HAP-1 (cell line): Measurements from ENCODE around the gene STX4.
A peak's percentile ranks its signal among the peaks of the same experiment; 100 is the strongest.

Source experiments
- DNase-seq, 2 experiments: peaks; one replicate each; pipeline ENCODE4 v3.0.0-alpha.2; 2016 to 2020; ENCODE audit warnings: low spot score in 2 of 2
- H3K27me3 ChIP-seq: fragments of 250-450 bp; sonication (Bioruptor Pico); 2 replicates; pipeline ENCODE4 v1.5.1; 2020; ENCODE audit warnings: low read depth, mild to moderate bottlenecking, moderate library complexity
- H3K36me3 ChIP-seq: fragments of 250-450 bp; sonication (Bioruptor Pico); replicated peaks from 2 replicates; pipeline ENCODE4 v1.5.1; 2020; ENCODE audit warnings: mild to moderate bottlenecking
- H3K4me1 ChIP-seq: fragments of 250-450 bp; sonication (Bioruptor Pico); 2 replicates; pipeline ENCODE4 v1.5.1; 2020; ENCODE audit warnings: mild to moderate bottlenecking
- H3K4me3 ChIP-seq: fragments of 250-450 bp; sonication (Bioruptor Pico); 2 replicates; pipeline ENCODE4 v1.5.1; 2020; ENCODE audit warnings: mild to moderate bottlenecking, moderate library complexity
- H3K9me3 ChIP-seq: fragments of 250-450 bp; sonication (Bioruptor Pico); 2 replicates; pipeline ENCODE4 v1.5.1; 2020; ENCODE audit warnings: mild to moderate bottlenecking, moderate library complexity
- in situ Hi-C: fragments of 300-500 bp; cut with MboI; formaldehyde crosslinking; loops from 3 replicates; pipeline ENCODE4 v1.14.3; 2020; ENCODE audit warnings: low sequenced_read_pairs, inconsistent platforms, mixed read lengths

The STX4 gene

GRCh38 chr16:31020536-31020935 lies 12.8 kb upstream of the STX4 start:
- H3K27me3 ChIP-seq: no peaks in the 10 kb centered on the region
- H3K36me3 ChIP-seq: no peaks in the 10 kb centered on the region
- H3K4me1 ChIP-seq: no peaks in the 10 kb centered on the region
- no peaks in the 10 kb centered on the region for H3K9me3 ChIP-seq
- DNase-seq: no peak
- in situ Hi-C loops: no loop called here
- H3K4me3 ChIP-seq: no peak overlapping the region

DNA sequence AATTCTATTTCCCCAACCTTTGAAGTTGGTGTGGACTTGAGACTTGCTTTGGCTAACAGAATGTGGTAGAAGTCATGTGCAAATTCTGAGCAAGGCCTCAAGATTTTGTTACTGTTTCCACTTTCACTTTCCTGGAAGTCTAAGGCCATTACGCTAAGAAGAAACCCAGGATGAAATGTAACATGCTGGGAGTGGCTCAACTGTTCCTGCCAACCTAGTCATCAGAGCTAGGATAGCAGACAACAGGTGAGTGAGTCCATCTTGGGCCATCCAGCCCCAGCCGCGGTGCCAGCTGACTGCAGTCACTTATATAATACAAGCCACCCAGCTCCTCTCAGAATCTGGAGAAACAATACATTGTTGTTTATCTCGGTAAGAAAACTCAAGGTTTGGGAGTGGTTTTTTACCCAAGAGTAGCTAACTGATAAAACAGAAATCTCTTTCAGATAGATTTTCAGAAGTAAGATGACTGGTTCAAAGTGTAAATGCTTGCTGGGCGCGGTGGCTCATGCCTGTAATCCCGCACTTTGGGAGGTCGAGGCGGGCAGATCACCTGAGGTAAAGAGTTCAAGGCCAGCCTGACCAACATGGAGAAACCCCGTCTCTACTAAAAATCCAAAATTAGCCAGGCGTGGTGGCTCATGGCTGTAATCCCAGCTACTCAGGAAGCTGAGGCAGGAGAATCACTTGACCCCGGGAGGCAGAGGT lies 10.7 kb upstream of the STX4 start:
- DNase-seq: no peak
- Histone ChIP-seq H3K4me1 (no peaks in the 10 kb centered on the region), H3K9me3 (no peaks in the 10 kb centered on the region), H3K36me3 (no peaks in the 10 kb centered on the region), H3K27me3 (no peaks in the 10 kb centered on the region), H3K4me3 (no peak overlapping the region)
- in situ Hi-C loops: no loop called here

DNA sequence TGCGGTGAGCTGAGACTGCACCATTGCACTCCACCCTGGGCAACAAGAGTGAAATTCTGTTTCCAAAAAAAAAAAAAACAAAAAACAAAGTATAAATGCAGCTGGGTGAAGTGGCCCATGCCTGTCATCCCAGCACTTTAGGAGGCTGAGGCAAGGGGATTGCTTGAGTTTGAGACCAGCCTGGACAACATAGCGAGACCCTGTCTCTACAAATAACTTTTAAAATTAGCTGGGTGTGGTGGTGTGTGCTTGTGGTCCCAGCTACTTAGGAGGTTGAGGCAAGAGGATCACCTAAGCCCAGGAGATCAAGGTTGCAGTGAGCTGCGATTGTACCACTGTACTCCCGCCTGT lies 10.1 kb upstream of the STX4 start:
- Histone ChIP-seq H3K9me3 (no peaks in the 10 kb centered on the region), H3K36me3 (no peaks in the 10 kb centered on the region), H3K4me1 (no peaks in the 10 kb centered on the region), H3K4me3 (no peak overlapping the region), H3K27me3 (no peaks in the 10 kb centered on the region)
- no peak for DNase-seq
- in situ Hi-C loops: no loop called here

- no peak overlapping the region for H3K4me3 ChIP-seq
- no peaks in the 10 kb centered on the region for H3K36me3 ChIP-seq
- H3K4me1 ChIP-seq: no peaks in the 10 kb centered on the region
- no peak for DNase-seq
- in situ Hi-C loops: no loop called here
- H3K27me3 ChIP-seq: no peaks in the 10 kb centered on the region
- no peaks in the 10 kb centered on the region for H3K9me3 ChIP-seq
These were observed 9.6 kb upstream of the STX4 start for GRCh38 chr16:31023627-31024226.

GRCh38 chr16:31025339-31025738 lies 8.0 kb upstream of the STX4 start:
- no peak for DNase-seq
- H3K36me3 ChIP-seq: no peaks in the 10 kb centered on the region
- no peak overlapping the region for H3K4me3 ChIP-seq
- H3K27me3 ChIP-seq: no peaks in the 10 kb centered on the region
- in situ Hi-C loops: no loop called here
- no peaks in the 10 kb centered on the region for H3K4me1 ChIP-seq
- H3K9me3 ChIP-seq: no peaks in the 10 kb centered on the region

- Histone ChIP-seq H3K4me3 (no peak overlapping the region), H3K27me3 (no peaks in the 10 kb centered on the region), H3K9me3 (no peaks in the 10 kb centered on the region), H3K36me3 (no peaks in the 10 kb centered on the region), H3K4me1 (peaks cover 4% of the 10 kb centered on the region)
- in situ Hi-C loops: no loop called here
- no peak for DNase-seq
These were observed 4.1 kb upstream of the STX4 start for GRCh38 chr16:31029272-31029671.

- no peak for DNase-seq
- Histone ChIP-seq H3K9me3 (no peaks in the 10 kb centered on the region), H3K27me3 (no peaks in the 10 kb centered on the region), H3K4me1 (peaks cover 6% of the 10 kb centered on the region), H3K36me3 (no peaks in the 10 kb centered on the region), H3K4me3 (no peak overlapping the region)
- in situ Hi-C loops: no loop called here
These were observed 2.1 kb upstream of the STX4 start for GRCh38 chr16:31031276-31031675.

GRCh38 chr16:31033709-31034492 lies 543 bp downstream of the STX4 start:
- peaks cover 6% of the 10 kb centered on the region for H3K4me1 ChIP-seq
- no peaks in the 10 kb centered on the region for H3K36me3 ChIP-seq
- no peaks in the 10 kb centered on the region for H3K27me3 ChIP-seq
- in situ Hi-C loops: no loop called here
- DNase-seq: peak; percentile 79 to 93
- peak overlapping the region; percentile 68 for H3K4me3 ChIP-seq
- no peaks in the 10 kb centered on the region for H3K9me3 ChIP-seq

GRCh38 chr16:31036691-31037090 lies 3.3 kb downstream of the STX4 start:
- H3K4me3 ChIP-seq: no peak overlapping the region
- H3K4me1 ChIP-seq: peaks cover 6% of the 10 kb centered on the region
- in situ Hi-C loops: no loop called here
- no peak for DNase-seq
- no peaks in the 10 kb centered on the region for H3K36me3 ChIP-seq
- no peaks in the 10 kb centered on the region for H3K27me3 ChIP-seq
- no peaks in the 10 kb centered on the region for H3K9me3 ChIP-seq

- Histone ChIP-seq H3K27me3 (no peaks in the 10 kb centered on the region), H3K4me3 (no peak overlapping the region), H3K9me3 (no peaks in the 10 kb centered on the region), H3K4me1 (peaks cover 3% of the 10 kb centered on the region; the same call in 1 of the 2 replicates), H3K36me3 (no peaks in the 10 kb centered on the region)
- in situ Hi-C loops: no loop called here
- no peak for DNase-seq
These were observed 5.6 kb downstream of the STX4 start for GRCh38 chr16:31038993-31039392.

GRCh38 chr16:31042866-31043265 lies 9.5 kb downstream of the STX4 start:
- H3K4me3 ChIP-seq: no peak overlapping the region

DNA sequence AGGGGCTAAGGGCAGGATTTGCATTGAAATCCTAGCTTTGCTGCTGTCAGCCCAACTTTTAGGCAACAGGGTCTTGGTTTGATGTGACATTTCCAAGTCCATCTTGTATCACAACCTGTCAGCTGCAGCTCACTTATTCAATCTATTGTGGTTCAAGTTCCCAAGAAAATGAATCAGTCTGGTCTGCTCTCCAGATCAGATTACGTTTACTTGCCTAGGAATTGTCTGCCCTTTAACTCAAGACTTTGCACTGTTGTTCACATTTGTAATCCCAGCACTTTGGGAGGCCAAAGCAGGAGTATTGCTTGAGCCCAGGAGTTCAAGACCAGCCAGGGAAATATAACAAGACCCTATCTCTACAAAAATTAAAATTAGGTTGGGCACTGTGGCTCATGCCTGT lies 10.0 kb downstream of the STX4 start:
- DNase-seq: no peak
- H3K36me3 ChIP-seq: no peaks in the 10 kb centered on the region
- no peak overlapping the region for H3K4me3 ChIP-seq
- in situ Hi-C loops: no loop called here
- no peaks in the 10 kb centered on the region for H3K9me3 ChIP-seq
- no peaks in the 10 kb centered on the region for H3K4me1 ChIP-seq
- no peaks in the 10 kb centered on the region for H3K27me3 ChIP-seq

More at GRCh38 chr16:31042866-31043265, 9.5 kb downstream of the STX4 start:
- DNase-seq: no peak
- Histone ChIP-seq H3K36me3 (no peaks in the 10 kb centered on the region), H3K27me3 (no peaks in the 10 kb centered on the region), H3K4me1 (no peaks in the 10 kb centered on the region), H3K9me3 (no peaks in the 10 kb centered on the region)
- in situ Hi-C loops: no loop called here

- in situ Hi-C loops: no loop called here
- Histone ChIP-seq H3K36me3 (no peaks in the 10 kb centered on the region), H3K4me1 (no peaks in the 10 kb centered on the region), H3K4me3 (no peak overlapping the region), H3K9me3 (no peaks in the 10 kb centered on the region), H3K27me3 (no peaks in the 10 kb centered on the region)
- DNase-seq: no peak
These were observed 10.6 kb downstream of the STX4 start for GRCh38 chr16:31043898-31044481.
